ENCODE measurements around the gene ANKDD1B. TPM values are rescaled to one million over a fixed set of nuclear protein-coding genes. Genes with fewer than 3 reads are reported as not detected.

The ANKDD1B gene
- total RNA-seq, 1 experiment from 2014 or later: 0.10 TPM

DNA sequence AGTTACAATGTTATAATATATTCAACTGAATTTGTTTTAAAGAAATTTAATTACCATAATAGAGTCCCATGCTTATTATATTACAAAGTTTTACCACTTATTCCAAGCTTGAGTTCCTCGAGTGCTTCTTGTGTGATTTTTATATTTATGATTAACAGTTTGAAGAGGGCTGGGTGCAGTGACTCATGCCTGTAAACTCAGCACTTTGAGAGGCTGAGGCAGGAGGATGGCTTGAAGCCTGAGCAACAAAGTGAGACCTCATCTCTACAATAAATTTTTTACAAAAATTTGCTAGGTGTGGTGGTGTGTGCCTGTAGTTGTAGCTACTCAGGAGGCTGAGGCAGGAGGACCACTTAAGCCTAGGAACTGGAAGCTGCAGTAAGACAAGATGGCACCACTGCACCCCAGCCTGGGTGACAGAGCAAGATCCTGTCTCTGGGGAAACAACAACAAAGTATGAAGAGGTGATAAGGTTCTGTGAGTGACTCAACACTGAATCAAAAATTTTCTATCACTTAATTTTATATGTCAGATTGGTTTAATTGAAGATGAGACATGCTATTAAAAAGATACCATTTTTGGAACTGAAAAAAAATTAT lies 96.8 kb downstream of the ANKDD1B start:
- in situ Hi-C loops (cut with HindIII; ENCODE audit: low pct_unique_long_range_greater_than_20kb, low sequenced_read_pairs) (no loop called here), intact Hi-C loops (cut with micrococcal nuclease; ENCODE audit: unreplicated experiment) (no loop called here)
- DNase-seq (ENCODE audit: low read depth, low spot score) (no peak), ATAC-seq (peak; percentile 60; the same call in 1 of the 2 replicates)
- Histone ChIP-seq H3K4me3 (ENCODE audit: low read depth in 2 of 2, low read length in 2 of 2) (no peak overlapping the region), H3K4me1 (ENCODE audit: control insufficient read depth, insufficient read depth, low read length) (no peaks in the 10 kb centered on the region; the same call in 1 of the 2 replicates), H3K27ac (ENCODE audit: low read length) (no peak overlapping the region), H3K36me3 (ENCODE audit: control insufficient read depth, insufficient read depth, low read length) (peaks cover 26% of the 10 kb centered on the region), H3K27me3 (ENCODE audit: control insufficient read depth, insufficient read depth, low read length) (no peaks in the 10 kb centered on the region), H3K9me3 (ENCODE audit: control insufficient read depth, insufficient read depth, low read depth, low read length) (no peaks in the 10 kb centered on the region)
- ChIA-PET POLR2A (no interaction called here), CTCF (no interaction called here)
- TF ChIP-seq, protein P1, sequence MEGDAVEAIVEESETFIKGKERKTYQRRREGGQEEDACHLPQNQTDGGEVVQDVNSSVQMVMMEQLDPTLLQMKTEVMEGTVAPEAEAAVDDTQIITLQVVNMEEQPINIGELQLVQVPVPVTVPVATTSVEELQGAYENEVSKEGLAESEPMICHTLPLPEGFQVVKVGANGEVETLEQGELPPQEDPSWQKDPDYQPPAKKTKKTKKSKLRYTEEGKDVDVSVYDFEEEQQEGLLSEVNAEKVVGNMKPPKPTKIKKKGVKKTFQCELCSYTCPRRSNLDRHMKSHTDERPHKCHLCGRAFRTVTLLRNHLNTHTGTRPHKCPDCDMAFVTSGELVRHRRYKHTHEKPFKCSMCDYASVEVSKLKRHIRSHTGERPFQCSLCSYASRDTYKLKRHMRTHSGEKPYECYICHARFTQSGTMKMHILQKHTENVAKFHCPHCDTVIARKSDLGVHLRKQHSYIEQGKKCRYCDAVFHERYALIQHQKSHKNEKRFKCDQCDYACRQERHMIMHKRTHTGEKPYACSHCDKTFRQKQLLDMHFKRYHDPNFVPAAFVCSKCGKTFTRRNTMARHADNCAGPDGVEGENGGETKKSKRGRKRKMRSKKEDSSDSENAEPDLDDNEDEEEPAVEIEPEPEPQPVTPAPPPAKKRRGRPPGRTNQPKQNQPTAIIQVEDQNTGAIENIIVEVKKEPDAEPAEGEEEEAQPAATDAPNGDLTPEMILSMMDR (IDR thresholded peaks at IDR 0.05): no peak
- TF ChIP-seq POLR2AphosphoS5 (IDR thresholded peaks at IDR 0.05; ENCODE audit: low read depth, low read length): no peak
- TF ChIP-seq TCF7L2 (IDR thresholded peaks at IDR 0.05; ENCODE audit: low read depth, low read length): no peak
- no peak for TF ChIP-seq SIN3A (IDR thresholded peaks at IDR 0.05; ENCODE audit: borderline replicate concordance, insufficient read depth, low read depth, low read length)
- TF ChIP-seq, protein P2, sequence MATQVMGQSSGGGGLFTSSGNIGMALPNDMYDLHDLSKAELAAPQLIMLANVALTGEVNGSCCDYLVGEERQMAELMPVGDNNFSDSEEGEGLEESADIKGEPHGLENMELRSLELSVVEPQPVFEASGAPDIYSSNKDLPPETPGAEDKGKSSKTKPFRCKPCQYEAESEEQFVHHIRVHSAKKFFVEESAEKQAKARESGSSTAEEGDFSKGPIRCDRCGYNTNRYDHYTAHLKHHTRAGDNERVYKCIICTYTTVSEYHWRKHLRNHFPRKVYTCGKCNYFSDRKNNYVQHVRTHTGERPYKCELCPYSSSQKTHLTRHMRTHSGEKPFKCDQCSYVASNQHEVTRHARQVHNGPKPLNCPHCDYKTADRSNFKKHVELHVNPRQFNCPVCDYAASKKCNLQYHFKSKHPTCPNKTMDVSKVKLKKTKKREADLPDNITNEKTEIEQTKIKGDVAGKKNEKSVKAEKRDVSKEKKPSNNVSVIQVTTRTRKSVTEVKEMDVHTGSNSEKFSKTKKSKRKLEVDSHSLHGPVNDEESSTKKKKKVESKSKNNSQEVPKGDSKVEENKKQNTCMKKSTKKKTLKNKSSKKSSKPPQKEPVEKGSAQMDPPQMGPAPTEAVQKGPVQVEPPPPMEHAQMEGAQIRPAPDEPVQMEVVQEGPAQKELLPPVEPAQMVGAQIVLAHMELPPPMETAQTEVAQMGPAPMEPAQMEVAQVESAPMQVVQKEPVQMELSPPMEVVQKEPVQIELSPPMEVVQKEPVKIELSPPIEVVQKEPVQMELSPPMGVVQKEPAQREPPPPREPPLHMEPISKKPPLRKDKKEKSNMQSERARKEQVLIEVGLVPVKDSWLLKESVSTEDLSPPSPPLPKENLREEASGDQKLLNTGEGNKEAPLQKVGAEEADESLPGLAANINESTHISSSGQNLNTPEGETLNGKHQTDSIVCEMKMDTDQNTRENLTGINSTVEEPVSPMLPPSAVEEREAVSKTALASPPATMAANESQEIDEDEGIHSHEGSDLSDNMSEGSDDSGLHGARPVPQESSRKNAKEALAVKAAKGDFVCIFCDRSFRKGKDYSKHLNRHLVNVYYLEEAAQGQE (IDR thresholded peaks at IDR 0.05; ENCODE audit: insufficient read depth in 1 of 2, low read depth in 2 of 2, low read length in 1 of 2): no peak
- no TSS peak for BruUV-seq (replicated peaks)

DNA sequence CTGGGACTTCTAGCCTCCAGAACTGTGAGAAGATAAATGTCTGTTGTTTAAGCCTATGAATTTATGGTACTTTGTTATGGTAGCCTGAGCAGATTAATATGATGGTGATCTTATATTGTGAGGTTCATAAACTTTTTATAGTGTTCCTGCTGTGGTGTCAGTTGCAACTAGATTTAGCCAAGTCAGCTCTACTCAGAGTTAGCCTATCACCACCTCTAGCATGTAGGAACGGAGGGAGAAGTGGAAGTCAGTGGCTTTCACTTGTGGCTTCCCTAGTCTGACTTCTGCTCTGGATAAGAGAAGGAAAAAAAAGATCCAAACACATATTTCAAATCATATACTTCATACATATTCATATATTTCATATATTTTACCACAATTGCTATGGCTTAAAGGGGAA lies 99.4 kb downstream of the ANKDD1B start:
- BruUV-seq (replicated peaks): no TSS peak
- no peak for ATAC-seq
- POLR2A ChIA-PET: no interaction called here

More for the DNA sequence above, 99.4 kb downstream of the ANKDD1B start:
- no peak for TF ChIP-seq SIN3A (IDR thresholded peaks at IDR 0.05; ENCODE audit: borderline replicate concordance, insufficient read depth, low read depth, low read length)
- TF ChIP-seq, protein P2 (IDR thresholded peaks at IDR 0.05; ENCODE audit: insufficient read depth in 1 of 2, low read depth in 2 of 2, low read length in 1 of 2): no peak
- TF ChIP-seq POLR2AphosphoS5 (IDR thresholded peaks at IDR 0.05; ENCODE audit: low read depth, low read length): no peak
- TF ChIP-seq, protein P1 (IDR thresholded peaks at IDR 0.05): no peak
- no peak for TF ChIP-seq TCF7L2 (IDR thresholded peaks at IDR 0.05; ENCODE audit: low read depth, low read length)
- DNase-seq (ENCODE audit: low read depth, low spot score): no peak
- no peaks in the 10 kb centered on the region for H3K27me3 ChIP-seq (ENCODE audit: control insufficient read depth, insufficient read depth, low read length)
- peaks cover 22% of the 10 kb centered on the region for H3K36me3 ChIP-seq (ENCODE audit: control insufficient read depth, insufficient read depth, low read length)
- CTCF ChIA-PET: no interaction called here
- H3K9me3 ChIP-seq (ENCODE audit: control insufficient read depth, insufficient read depth, low read depth, low read length): no peaks in the 10 kb centered on the region
- H3K4me3 ChIP-seq (ENCODE audit: low read depth in 2 of 2, low read length in 2 of 2): no peak overlapping the region
- peaks cover under 1% of the 10 kb centered on the region; the same call in 1 of the 2 replicates for H3K4me1 ChIP-seq (ENCODE audit: control insufficient read depth, insufficient read depth, low read length)
- in situ Hi-C loops (cut with HindIII; ENCODE audit: low pct_unique_long_range_greater_than_20kb, low sequenced_read_pairs): no loop called here
- H3K27ac ChIP-seq (ENCODE audit: low read length): no peak overlapping the region
- intact Hi-C loops (cut with micrococcal nuclease; ENCODE audit: unreplicated experiment): no loop called here

All from Panc1 (cell line).